Transverse colon (tissue), 4 donors: Measurements from ENCODE around the gene TARS2.

ENCODE experiments used
- EP300 ChIP-seq: sonication (generic); formaldehyde crosslinking; IDR thresholded peaks from one replicate; pipeline ENCODE4 v1.6.1; 2017; ENCODE audit warnings: antibody characterized with exemption, low read depth
- POLR2A ChIP-seq: fragments of 450-650 bp; IDR thresholded peaks from one replicate; pipeline ENCODE4 v1.6.1; 2016; ENCODE audit warnings: antibody characterized with exemption, mild to moderate bottlenecking, moderate library complexity
- POLR2AphosphoS5 ChIP-seq, 3 donors: sonication (generic); formaldehyde crosslinking; IDR thresholded peaks; one replicate each; pipeline ENCODE4 v1.6.1; 2016; ENCODE audit warnings: antibody characterized with exemption in 3 of 3
- TF ChIP-seq, protein P1 (sequence below), 5 experiments: fragments of 200-600 bp in 3 of 5; fragments of 450-650 bp in 2 of 5; sonication (generic) in 3 of 5; IDR thresholded peaks; 1 replicate in 2 of 5; 2 replicates in 3 of 5; pipeline ENCODE4 v1.5.1; 2016 to 2017; ENCODE audit warnings: antibody characterized with exemption in 5 of 5, inconsistent platforms in 3 of 5, mild to moderate bottlenecking in 2 of 5, moderate library complexity in 1 of 5

DNA sequence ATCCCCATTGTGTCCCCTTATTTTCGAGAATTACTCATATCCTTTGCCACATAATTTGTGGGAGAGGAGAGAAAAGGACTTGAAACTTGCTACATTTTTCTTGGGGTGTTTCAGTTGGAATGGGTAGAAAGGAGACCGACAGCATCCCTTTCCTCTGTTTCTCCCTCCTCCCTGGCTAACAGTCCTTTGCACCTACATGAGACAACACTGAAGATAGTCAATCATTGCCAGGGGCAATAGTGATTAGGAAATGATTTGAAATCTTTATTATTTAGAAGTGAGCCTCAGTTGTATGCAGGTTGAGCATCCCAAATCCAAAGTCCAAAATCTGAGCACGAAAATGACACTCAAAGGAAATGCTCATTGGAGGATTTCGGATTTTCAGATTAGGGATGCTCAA, 7.8 kb upstream of the TARS2 start:
- TF ChIP-seq, protein P1, sequence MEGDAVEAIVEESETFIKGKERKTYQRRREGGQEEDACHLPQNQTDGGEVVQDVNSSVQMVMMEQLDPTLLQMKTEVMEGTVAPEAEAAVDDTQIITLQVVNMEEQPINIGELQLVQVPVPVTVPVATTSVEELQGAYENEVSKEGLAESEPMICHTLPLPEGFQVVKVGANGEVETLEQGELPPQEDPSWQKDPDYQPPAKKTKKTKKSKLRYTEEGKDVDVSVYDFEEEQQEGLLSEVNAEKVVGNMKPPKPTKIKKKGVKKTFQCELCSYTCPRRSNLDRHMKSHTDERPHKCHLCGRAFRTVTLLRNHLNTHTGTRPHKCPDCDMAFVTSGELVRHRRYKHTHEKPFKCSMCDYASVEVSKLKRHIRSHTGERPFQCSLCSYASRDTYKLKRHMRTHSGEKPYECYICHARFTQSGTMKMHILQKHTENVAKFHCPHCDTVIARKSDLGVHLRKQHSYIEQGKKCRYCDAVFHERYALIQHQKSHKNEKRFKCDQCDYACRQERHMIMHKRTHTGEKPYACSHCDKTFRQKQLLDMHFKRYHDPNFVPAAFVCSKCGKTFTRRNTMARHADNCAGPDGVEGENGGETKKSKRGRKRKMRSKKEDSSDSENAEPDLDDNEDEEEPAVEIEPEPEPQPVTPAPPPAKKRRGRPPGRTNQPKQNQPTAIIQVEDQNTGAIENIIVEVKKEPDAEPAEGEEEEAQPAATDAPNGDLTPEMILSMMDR (IDR thresholded peaks at IDR 0.05): no peak
- no peak for TF ChIP-seq POLR2A
- TF ChIP-seq EP300: no peak
- no peak for TF ChIP-seq POLR2AphosphoS5 (IDR thresholded peaks at IDR 0.05)
